ENCODE results near the gene MROH2A.

Gene MROH2A

GRCh38 chr2:233817995-233818638 lies 40.0 kb downstream of the MROH2A start:
- no peak for DNase-seq (ENCODE audit: low spot score)

- no peak for DNase-seq (ENCODE audit: low spot score)
Measured at GRCh38 chr2:233818639-233819621, 40.8 kb downstream of the MROH2A start.

DNA sequence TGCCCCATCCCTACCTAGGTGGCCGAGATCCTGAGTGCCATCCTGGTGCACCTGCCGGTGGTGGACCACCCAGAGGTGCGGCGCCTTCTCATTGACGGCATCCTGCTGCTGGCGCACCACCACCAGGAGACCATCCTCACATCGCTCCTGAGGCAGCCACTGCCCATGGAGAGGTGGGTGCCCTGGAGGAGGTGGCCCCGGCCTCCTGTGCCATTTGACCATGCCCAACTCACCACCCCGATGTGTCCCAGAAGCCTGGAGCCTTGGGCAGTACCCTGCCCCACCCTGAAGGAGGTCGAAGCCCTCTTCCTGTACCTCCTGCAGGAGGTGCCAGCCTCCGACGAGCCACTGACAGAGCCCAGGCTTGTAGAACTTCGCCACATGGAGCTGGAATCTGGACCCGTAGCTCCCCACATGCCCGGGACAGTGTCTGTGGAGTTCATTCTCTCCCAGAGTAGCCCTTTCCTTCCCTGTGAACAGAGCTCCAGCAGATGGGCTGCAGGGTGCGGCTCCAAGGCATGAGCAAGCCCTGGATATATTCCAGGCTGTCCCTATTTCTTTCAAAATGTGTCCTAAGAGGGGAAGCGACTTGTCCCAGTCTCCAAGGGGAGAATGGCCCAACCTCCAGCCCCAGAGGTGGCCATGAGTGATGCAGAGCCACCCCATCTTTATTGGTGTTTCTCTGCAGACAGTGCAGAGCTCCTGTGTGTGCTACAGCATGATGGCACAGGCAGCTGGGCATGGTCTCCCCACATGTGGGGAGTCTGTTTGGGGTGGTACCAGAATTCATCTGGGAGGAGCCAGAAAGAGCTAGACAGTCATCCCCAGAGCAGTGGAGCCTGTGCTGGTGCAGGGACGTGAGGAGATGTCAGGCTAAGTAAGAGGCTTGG lies 42.0 kb downstream of the MROH2A start:
- DNase-seq (ENCODE audit: low spot score) = no peak

DNA sequence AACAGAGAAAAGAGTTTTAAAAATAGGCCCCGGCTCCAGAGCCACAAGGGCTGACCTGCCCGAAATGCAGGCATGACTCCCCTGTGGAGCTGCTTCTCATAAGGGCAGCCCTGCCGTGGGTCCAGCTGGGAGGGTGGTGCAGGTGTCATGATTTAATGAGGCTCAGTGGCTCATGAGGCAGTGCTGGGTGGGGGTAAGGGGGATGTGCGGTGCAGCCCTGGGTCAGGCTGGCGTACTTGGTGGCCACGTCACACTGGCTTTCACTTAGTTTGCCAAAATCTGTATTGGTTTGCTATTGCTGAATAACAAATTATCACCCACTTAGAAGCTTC lies 42.6 kb downstream of the MROH2A start:
- DNase-seq (ENCODE audit: low spot score) = no peak

DNA sequence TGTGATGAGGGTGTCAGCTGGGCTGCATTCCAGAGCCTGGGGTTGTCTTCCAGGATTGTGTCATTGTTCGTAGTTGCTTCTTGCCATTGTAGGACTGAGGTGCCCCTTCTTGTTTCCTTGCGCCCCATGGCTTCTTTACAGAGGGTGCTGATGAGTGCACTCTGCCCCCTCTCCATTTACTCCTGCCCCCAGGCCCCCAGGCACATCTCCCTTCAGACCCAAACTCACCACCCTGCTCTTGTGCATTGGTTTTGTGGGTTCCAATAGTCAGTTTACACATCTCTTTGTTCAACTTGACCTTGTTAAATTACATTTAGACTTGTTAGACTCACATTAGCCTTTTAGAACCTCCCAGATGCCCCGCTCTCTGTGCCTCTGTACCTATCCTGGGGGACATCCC lies 43.1 kb downstream of the MROH2A start:
- no peak for DNase-seq (ENCODE audit: low spot score)

DNA sequence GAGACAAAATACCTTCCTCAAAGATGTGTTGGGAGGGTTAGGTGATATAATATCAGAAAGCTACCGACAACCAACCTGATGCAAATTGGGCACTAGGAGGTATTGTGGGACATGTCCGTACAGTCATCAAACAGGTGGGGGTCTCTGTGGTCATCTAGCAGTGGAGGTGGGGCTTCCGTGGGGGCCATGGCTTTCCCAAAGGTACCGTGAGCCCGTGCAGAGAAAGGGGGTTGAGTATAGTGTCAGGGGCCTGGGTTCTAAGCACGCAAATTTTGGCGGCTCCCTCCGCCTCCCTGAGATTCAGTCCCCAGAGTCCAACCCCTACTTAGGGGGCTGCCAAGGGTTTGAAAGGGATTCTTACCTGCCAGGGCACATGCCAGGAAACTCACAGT lies 43.6 kb downstream of the MROH2A start:
- DNase-seq (ENCODE audit: low spot score) = no peak

- DNase-seq (ENCODE audit: low spot score) = no peak
Measured at GRCh38 chr2:233822101-233822771, 44.1 kb downstream of the MROH2A start.

DNA sequence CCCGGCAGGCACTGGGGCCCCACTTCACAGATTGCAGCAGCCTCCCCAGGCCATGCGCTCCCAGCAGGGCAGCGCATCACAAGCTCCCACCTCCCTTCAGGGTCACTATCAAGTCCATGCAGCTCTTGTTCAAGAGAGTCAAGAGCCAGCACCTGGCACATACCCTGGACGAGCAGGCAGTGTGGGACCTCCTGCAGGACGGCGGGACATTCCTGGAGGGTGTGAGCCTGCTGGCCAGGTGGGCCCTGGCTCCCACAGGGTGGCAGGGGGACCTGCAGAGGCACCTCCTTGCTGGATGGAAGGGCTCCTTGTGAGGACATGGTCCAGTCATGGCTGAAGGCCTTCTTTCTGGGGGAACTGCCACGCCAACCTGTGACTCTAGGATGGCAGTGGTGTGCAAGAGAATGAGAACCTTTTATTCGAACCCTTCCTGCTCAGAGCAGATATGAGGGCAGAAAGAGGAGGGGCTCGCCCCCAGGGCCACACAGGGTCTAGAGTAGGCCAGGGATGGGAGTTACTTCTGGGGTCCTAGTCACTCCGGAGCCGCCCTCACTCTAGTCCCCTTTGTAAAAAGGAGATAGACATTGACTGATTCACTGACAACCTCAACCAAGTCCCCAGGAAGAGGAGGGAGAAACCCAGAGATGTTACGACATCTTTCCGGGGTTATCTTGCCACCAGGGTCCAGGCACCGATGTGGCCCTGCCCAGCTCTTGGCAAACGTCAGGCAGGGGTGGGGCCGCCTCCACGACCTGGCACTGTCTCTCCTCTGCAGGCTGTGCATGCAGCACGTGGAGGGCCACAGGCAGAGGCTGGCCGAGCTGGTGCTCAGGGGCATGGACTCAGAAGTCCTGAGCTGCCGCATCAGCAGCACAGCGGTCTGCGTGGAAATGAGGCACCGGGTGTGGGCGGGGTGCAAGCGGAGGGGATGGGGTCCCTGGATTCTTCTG lies 44.9 kb downstream of the MROH2A start:
- no peak for DNase-seq (ENCODE audit: low spot score)

GRCh38 chr2:233823731-233824121 lies 45.6 kb downstream of the MROH2A start:
- no peak for DNase-seq (ENCODE audit: low spot score)

DNA sequence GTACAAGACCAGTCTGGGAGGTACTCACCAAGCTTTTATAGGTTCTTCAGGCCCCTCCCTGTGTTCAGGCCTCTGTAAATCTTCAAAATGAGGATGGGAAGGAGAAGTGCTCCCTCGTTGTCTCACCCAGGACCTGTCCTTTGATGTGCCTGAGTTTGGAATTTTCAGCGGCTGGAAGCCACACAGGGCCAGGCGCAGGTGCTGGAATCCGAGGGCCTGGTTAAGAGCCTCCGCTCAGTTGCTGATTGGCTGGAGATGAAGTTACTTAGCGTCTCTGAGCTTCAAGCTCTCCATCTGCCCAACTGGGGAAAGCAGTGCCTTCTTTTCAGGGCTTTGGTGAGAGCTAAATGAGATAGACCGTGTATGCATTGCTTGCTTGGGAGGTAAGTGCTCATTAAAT lies 46.2 kb downstream of the MROH2A start:
- no peak for DNase-seq (ENCODE audit: low spot score)

DNA sequence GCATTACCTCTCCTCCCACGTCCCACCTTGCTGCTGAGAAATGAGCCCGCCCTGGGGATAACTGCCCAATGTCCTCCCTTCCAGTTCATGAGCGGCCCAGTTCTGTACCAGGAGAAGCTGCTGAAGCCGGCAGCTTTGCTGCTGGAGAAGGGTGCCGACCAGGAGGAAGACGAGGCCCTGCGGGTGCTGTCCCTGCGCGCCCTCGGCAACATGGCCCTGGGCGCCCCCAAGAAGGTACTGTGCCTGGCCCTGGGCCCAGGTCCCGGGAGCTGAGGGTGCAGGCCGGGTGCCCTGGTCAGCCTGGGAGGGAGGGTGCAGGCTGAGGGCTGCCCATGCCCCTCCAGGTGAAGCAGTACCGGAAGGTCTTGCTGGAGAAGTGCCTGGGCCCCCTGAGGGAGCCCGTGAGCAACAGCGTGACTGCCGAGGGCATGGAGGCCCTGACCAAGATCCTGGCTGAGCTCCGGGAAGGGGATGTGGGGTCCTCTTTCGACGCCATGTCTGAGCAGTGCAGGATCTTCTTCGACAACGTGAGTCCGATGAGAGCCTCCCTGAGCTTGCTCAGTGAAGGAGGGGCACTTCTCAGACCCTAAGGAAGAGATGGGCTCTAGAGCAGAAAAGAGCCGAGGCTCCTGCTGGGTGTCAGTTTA lies 50.5 kb downstream of the MROH2A start:
- no peak for DNase-seq (ENCODE audit: low spot score)

- no peak for DNase-seq (ENCODE audit: low spot score)
Measured at GRCh38 chr2:233829193-233830110, 51.3 kb downstream of the MROH2A start.

DNA sequence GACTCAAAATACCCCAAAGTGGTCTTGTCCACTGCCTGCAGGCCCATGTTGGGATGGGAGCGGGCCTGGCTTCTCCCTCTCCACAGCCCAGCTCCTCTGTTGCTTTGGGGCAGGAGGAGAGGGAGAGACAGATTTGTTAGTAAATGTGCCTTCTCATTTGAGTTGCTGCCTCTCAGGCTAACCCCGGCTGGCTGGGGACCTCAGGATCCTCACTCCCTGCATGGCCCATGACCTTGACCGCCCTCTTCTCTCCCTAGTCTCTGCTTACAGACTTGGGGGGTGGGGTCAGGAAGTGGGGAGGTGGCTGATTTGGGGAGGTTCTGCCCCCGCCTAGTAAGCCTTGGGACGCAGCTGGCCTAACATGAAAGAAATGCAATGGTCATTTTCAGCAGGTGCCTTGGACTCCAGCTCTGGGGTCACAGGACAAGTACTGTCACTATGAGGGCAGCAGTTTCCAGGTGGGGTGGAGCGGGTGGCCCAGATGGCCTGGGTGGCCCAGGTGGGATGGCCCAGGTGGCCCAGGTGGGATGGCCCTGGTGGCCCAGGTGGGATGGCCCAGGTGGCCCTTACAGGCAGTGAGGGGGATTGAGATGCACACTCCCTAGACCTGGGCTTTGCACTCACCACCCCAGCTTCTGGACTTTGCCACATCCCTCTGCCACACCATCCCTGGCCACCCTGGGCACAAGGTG lies 52.1 kb downstream of the MROH2A start:
- no peak for DNase-seq (ENCODE audit: low spot score)

- no peak for DNase-seq (ENCODE audit: low spot score)
Measured at GRCh38 chr2:233831011-233831721, 53.0 kb downstream of the MROH2A start.

- no peak for DNase-seq (ENCODE audit: low spot score)
Measured at GRCh38 chr2:233831861-233832260, 53.7 kb downstream of the MROH2A start.

DNA sequence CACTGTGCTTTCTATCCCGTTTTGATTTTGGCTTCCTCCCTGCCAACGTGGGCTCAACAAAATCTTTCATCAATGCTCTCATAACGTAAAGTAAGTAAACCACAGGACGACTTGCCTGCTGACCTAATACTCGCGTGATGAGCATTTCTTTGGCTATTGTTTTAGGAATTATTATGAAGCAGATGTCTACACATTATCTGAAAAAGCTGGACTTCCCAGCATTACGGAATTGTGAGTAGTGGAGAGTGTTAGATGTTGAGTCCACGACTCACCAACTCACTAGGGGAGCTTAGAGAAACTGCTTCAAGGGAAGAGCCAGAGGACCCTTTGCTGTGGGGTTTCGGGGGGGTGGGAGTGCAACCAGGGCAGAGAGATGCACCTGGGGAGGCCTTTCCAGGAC lies 54.3 kb downstream of the MROH2A start:
- DNase-seq (ENCODE audit: low spot score) = no peak

DNA sequence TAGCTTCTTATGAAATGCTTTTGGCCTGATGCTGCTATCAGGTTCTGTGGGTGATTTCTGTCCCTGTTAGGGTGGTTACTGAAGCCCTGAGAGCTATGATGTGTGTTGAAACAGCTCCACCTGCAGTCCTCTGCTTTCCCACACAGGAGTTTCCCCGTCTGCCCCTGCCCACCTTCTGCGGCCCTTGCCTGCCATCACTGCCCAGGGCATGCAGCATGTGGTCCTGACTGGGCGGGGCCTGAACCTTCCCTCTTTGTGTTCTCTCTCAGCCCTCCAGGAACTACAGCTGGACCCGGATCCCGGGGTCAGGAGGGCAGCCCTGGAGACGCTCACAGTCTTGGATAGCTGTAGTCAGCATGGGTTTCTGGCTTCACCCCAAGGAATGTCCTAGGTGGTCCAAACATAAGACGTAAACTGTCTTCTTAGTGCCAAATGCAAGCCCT lies 54.8 kb downstream of the MROH2A start:
- peak; percentile 44 for DNase-seq (ENCODE audit: low spot score)

DNA sequence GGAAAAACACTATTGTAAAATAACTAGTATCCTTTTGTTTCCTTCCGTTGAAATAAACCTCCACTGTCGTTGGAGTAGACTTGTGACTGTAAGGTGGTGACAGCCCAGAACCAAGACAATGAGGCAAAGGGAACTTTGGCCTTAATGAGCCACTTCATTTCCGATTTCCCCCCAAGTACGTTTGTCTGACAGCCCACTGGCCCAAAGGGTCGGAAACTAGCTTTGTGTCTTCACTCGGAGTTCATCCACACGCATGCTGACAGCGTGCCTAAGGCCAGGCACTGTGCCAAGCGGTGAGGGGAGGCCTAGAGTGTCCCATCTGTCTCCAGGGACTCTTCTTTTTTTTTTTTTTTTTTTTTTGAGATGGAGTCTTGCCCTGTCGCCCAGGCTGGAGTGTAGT lies 55.2 kb downstream of the MROH2A start:
- DNase-seq (ENCODE audit: low spot score) = no peak
